NT2/D1 (cell line): Measurements from ENCODE around the gene GAB3.

ENCODE experiments used
- YY1 ChIP-seq: IDR thresholded peaks from 2 replicates; pipeline ENCODE4 v1.6.1; 2011; ENCODE audit not compliant: insufficient read length, insufficient read depth
- ZNF274 ChIP-seq: IDR thresholded peaks from 2 replicates; pipeline ENCODE4 v1.6.1; 2011; ENCODE audit warnings: mild to moderate bottlenecking, low read depth, low read length

DNA sequence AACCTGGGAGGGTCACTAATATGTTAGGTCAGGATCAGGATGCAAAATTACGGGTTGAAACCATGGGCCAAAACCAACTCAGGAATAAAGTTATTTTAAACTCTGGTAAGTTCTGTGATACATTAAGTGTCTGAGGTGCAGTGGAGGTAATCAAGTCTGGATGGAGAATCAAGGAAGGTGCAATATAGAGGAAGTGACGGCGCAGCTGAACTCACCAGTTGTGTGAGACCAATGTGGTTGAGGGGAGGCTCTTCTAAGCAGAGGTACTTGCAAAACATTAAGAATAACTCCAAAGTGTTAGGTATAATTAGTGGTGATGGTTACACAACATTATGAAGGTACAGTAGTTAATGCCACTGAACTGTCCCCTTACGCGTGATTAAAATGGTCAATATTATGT, 19.7 kb downstream of the GAB3 start:
- TF ChIP-seq YY1 (no peak), ZNF274 (no peak)
